Immature natural killer cell (primary cell): Measurements from ENCODE around the gene HDAC7. TPM values are rescaled to one million over a fixed set of nuclear protein-coding genes. Genes with fewer than 3 reads are reported as not detected.

Experiments
- DNase-seq, 3 donors: peaks; one replicate each; pipeline ENCODE4 v3.0.0; 2022; ENCODE audit warnings: mixed read lengths in 1 of 3
- H3K27ac Mint-ChIP-seq, 6 donors: one replicate each; pipeline ENCODE4 v1.8.0; 2020; ENCODE audit warnings: mixed read lengths in 6 of 6, mild to moderate bottlenecking in 5 of 6, inconsistent platforms in 4 of 6, moderate library complexity in 3 of 6
- H3K27me3 Mint-ChIP-seq, 3 donors: one replicate each; pipeline ENCODE4 v1.8.0; 2020 to 2021; ENCODE audit warnings: low read depth in 3 of 3, mild to moderate bottlenecking in 3 of 3, mixed read lengths in 3 of 3, moderate library complexity in 3 of 3, inconsistent platforms in 1 of 3
- H3K36me3 Mint-ChIP-seq, 3 donors: one replicate each; pipeline ENCODE4 v1.8.0; 2020; ENCODE audit warnings: mixed read lengths in 3 of 3, inconsistent platforms in 2 of 3, mild to moderate bottlenecking in 2 of 3
- H3K4me1 Mint-ChIP-seq, 2 donors: one replicate each; pipeline ENCODE4 v1.8.0; 2020; ENCODE audit warnings: inconsistent platforms in 2 of 2, mild to moderate bottlenecking in 2 of 2, mixed read lengths in 2 of 2, moderate library complexity in 1 of 2
- H3K4me3 Mint-ChIP-seq, 5 donors: one replicate each; pipeline ENCODE4 v1.8.0; 2020; ENCODE audit warnings: mild to moderate bottlenecking in 5 of 5, mixed read lengths in 5 of 5, inconsistent platforms in 3 of 5, moderate library complexity in 3 of 5
- H3K9me3 Mint-ChIP-seq, 6 donors: one replicate each; pipeline ENCODE4 v1.8.0; 2020; ENCODE audit warnings: mild to moderate bottlenecking in 6 of 6, mixed read lengths in 6 of 6, inconsistent platforms in 4 of 6, moderate library complexity in 3 of 6
- polyA plus RNA-seq, 3 donors: library from polyadenylated mRNA; unstranded; fragments of 300-500 nt; fragmentation: Illumina TruSeq; gene quantifications; one replicate each; pipeline ENCODE4 v1.2.3, GENCODE V29; 2021

HDAC7 gene
- polyA plus RNA-seq, 3 donors from 2014 or later = 5.9 to 29.1 (median 11.5) TPM

GRCh38 chr12:47747126-47747525, 72.6 kb downstream of the HDAC7 start:
- DNase-seq = no peak
- Mint-ChIP-seq H3K4me1 (peaks cover 3 to 9% of the 10 kb centered on the region in 2 donors), H3K36me3 (peaks cover 0 to 5% (median 0%) of the 10 kb centered on the region in 3 donors), H3K4me3 (no peak overlapping the region), H3K27ac (no peak overlapping the region), H3K9me3 (no peaks in the 10 kb centered on the region), H3K27me3 (peaks cover 0 to 12% (median 8%) of the 10 kb centered on the region in 3 donors)

DNA sequence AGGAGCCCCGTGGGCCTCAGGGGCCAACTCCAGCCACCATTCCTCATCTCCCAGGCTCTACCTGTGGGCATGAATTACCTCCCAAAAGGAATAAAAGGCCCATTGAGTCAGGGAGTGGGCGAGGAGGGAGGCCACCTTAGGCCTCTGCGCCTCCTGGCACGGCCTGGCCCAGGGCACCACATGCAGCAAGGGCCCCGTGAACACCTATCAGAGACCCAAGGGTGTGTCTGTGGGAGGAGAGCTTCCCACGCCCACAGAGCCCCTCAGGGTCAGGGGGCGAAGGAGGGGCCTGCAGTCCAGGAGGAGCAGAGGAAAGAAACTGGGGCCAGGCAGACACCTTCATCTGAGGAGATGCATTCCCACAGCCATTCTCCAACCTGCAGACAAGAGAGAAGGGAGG, 73.2 kb downstream of the HDAC7 start:
- Mint-ChIP-seq H3K27me3 (peaks cover 0 to 12% (median 9%) of the 10 kb centered on the region in 3 donors), H3K36me3 (peaks cover 0 to 5% (median 0%) of the 10 kb centered on the region in 3 donors), H3K4me3 (no peak overlapping the region), H3K27ac (no peak overlapping the region), H3K9me3 (no peaks in the 10 kb centered on the region), H3K4me1 (peaks cover 7 to 15% of the 10 kb centered on the region in 2 donors)
- DNase-seq = no peak

GRCh38 chr12:47746073-47746472, 73.6 kb downstream of the HDAC7 start:
- no peak overlapping the region for H3K4me3 Mint-ChIP-seq
- H3K27ac Mint-ChIP-seq = no peak overlapping the region
- H3K27me3 Mint-ChIP-seq = peaks cover 3 to 12% (median 10%) of the 10 kb centered on the region in 3 donors
- no peak for DNase-seq
- peaks cover 11 to 19% of the 10 kb centered on the region in 2 donors for H3K4me1 Mint-ChIP-seq
- no peaks in the 10 kb centered on the region for H3K9me3 Mint-ChIP-seq
- peaks cover 0 to 5% (median 0%) of the 10 kb centered on the region in 3 donors for H3K36me3 Mint-ChIP-seq

- peaks cover 3 to 12% (median 10%) of the 10 kb centered on the region in 3 donors for H3K27me3 Mint-ChIP-seq
- H3K36me3 Mint-ChIP-seq = peaks cover 0 to 5% (median 0%) of the 10 kb centered on the region in 3 donors
- no peak overlapping the region for H3K4me3 Mint-ChIP-seq
- H3K9me3 Mint-ChIP-seq = no peaks in the 10 kb centered on the region
- no peak for DNase-seq
- H3K27ac Mint-ChIP-seq = peak overlapping the region in 2 of 6 donors; percentile 32 to 58
- H3K4me1 Mint-ChIP-seq = peaks cover 13 to 21% of the 10 kb centered on the region in 2 donors
These were observed 74.1 kb downstream of the HDAC7 start for GRCh38 chr12:47745485-47746041.

DNA sequence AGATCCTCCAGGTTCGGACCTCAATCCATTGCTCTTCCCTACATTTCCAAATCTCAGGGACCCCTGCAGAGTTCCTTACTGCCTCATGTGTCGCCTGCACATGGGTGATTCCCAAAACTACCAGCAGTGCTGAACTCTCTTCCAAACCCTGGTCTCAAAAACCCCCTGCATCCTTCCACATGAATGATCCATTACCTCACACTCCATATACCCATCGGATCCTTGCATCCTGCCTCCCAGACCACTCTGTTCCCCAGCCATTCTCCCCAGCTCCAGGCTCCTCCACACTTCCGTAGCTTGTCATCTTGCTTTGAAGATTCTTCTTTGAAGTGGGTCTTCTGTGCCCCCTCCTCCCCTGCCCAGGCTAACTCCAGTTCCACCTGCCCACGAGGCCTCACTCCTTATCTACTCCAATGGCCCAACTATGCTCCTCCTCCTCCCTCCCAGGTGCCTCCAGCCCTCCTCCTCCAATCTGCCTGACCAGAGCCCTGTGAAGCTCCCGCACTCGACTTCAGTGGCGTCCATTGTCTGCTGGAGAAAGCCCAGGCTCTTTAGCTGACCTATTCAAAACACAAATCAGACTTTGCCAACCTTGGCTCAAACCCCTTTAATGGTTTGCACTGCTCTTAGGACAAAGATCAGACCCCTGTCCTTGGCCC, 74.8 kb downstream of the HDAC7 start:
- H3K9me3 Mint-ChIP-seq = no peaks in the 10 kb centered on the region

DNA sequence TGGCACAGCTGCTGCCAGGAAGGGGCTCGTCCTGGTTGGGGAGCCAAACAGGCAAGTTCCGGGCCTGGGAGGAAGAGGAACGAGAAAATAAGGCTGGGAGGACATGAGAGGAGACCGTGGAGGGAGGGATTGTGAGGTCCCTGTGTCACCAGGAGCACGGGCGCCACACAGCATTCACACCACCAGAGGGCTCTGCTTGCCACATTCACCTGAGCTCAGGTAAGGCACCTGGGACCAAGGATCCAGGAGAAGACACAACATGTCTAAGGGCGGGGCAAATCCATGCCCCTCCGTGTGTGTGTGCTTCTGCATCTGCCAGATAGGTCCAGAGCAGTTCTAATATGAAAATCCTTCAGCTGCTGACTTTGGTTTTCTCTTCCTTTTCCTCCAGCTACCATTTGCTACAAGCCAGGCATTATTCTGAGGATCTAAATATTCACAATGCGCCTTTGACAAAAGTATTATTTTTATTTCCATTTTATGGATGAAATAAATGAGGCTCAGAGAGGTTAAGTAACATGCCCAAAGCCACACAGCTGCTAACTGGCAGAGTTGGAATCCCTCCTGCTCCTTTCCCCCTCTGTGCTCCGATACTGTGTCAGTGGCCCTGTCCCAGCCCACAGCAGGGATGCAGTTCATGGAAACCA, 75.6 kb downstream of the HDAC7 start:
- H3K9me3 Mint-ChIP-seq = no peaks in the 10 kb centered on the region
- peaks cover 0 to 5% (median 0%) of the 10 kb centered on the region in 3 donors for H3K36me3 Mint-ChIP-seq
- no peak overlapping the region for H3K4me3 Mint-ChIP-seq
- H3K27ac Mint-ChIP-seq = no peak overlapping the region
- DNase-seq = peak in 1 of 3 donors; percentile 14
- H3K4me1 Mint-ChIP-seq = peaks cover 13 to 26% of the 10 kb centered on the region in 2 donors
- H3K27me3 Mint-ChIP-seq = peaks cover 7 to 14% (median 12%) of the 10 kb centered on the region in 3 donors

More for the DNA sequence above, 74.8 kb downstream of the HDAC7 start:
- peaks cover 0 to 5% (median 0%) of the 10 kb centered on the region in 3 donors for H3K36me3 Mint-ChIP-seq
- DNase-seq = no peak
- no peak overlapping the region for H3K27ac Mint-ChIP-seq
- H3K4me1 Mint-ChIP-seq = peaks cover 13 to 26% of the 10 kb centered on the region in 2 donors
- H3K4me3 Mint-ChIP-seq = no peak overlapping the region
- peaks cover 3 to 12% (median 10%) of the 10 kb centered on the region in 3 donors for H3K27me3 Mint-ChIP-seq

GRCh38 chr12:47743311-47743860, 76.3 kb downstream of the HDAC7 start:
- H3K4me1 Mint-ChIP-seq = peaks cover 13 to 26% of the 10 kb centered on the region in 2 donors
- H3K4me3 Mint-ChIP-seq = no peak overlapping the region
- peaks cover 0 to 5% (median 0%) of the 10 kb centered on the region in 3 donors for H3K36me3 Mint-ChIP-seq
- H3K27me3 Mint-ChIP-seq = peaks cover 7 to 14% (median 12%) of the 10 kb centered on the region in 3 donors
- no peaks in the 10 kb centered on the region for H3K9me3 Mint-ChIP-seq
- peak overlapping the region in 1 of 6 donors; percentile 14 for H3K27ac Mint-ChIP-seq
- DNase-seq = no peak

DNA sequence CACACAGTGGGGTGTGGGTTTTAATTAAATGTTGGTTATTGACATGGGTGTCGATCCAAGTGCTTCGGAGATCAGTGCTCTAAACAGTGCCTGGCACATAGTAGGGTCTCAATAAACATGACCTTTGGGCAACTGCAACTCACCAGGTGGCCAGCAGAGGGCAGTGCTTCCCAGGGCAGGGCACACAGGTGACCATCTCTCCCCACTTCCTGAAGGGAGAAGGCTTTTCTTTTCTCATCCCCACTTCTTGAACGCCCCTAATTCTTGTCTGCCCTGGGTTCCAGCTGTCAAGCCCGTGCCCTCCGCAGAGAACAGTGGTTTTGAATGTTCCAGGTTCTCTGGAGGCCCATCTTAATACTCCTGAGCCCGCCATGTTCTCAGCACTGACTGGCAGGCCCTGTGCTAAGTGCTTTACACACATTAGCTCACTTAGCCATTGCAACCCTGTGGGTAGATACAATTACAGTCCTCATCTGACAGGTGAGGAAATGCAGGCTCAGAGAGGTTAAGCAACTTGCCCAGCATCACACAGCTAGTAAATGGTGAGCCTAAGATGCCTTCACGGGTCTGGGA, 77.4 kb downstream of the HDAC7 start:
- DNase-seq = peak; percentile 56 to 64 (median 62)
- Mint-ChIP-seq H3K4me1 (peaks cover 13 to 26% of the 10 kb centered on the region in 2 donors), H3K36me3 (peaks cover 0 to 5% (median 0%) of the 10 kb centered on the region in 3 donors), H3K27me3 (peaks cover 7 to 12% (median 11%) of the 10 kb centered on the region in 3 donors), H3K27ac (no peak overlapping the region), H3K9me3 (no peaks in the 10 kb centered on the region), H3K4me3 (peak overlapping the region in 1 of 5 donors; percentile 1)

DNA sequence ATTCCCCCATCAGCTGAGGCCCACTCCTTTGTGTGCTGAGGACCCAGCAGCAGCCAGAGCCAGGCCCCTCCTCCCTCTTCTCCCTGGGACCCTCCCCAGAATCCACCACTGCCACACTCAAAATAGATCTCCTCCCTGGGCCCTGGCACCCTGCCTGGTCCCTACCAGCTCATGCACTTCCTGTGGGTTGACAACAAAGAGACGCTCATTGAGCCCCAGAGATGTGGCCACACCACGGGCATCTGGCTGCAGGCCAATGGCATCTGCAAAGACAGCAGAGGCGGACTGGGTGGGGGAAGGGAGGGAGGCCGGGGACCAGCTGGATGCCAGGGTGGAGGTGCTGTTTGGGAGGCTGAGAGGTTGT, 78.4 kb downstream of the HDAC7 start:
- peak; percentile 60 to 77 (median 68) for DNase-seq
- Mint-ChIP-seq H3K27me3 (peaks cover 8 to 11% (median 9%) of the 10 kb centered on the region in 3 donors), H3K4me1 (peaks cover 13 to 26% of the 10 kb centered on the region in 2 donors), H3K9me3 (no peaks in the 10 kb centered on the region), H3K4me3 (peak overlapping the region; percentile 56 to 69 (median 61)), H3K36me3 (peaks cover 0 to 5% (median 0%) of the 10 kb centered on the region in 3 donors), H3K27ac (peak overlapping the region in 3 of 6 donors; percentile 15 to 55 (median 51))

DNA sequence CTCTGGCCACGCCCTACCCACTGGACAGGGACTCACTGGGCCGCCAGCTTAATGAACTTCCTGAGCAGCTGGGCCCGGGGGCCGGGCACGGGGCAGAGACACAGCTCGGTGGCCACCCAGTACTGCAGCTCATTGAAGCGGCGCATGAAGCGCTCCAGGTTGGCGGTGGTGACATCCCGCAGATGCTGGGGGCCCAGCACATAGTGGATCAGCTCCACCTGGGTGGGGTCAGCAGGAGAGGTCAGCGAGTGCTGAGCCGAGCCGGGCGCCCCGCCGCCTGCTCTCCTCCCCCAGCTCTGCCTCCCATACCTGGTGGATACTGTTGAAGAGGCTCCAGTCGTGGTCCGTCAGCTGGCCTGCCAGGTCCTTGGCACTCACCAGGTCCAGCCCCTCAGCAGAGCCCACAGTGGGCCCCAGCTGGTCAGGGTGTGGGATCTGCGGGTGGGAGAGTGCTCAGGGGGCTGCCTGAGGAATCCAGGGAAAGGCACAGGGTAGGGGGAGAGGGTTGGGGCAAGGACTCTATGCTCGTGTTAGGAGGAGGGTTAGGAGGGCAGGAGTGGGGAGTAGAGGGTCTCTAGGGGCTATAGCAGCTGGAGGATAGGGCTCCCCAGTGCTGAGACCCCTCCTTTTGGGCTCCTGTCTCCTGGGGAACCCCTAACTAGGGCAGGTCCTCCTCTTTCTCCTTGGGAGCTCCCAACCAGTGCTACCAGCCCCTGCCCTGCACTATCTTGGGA, 78.9 kb downstream of the HDAC7 start:
- H3K36me3 Mint-ChIP-seq = peaks cover 0 to 5% (median 0%) of the 10 kb centered on the region in 3 donors
- H3K9me3 Mint-ChIP-seq = no peaks in the 10 kb centered on the region
- no peak for DNase-seq
- peak overlapping the region; percentile 59 to 69 (median 65) for H3K4me3 Mint-ChIP-seq
- peaks cover 13 to 26% of the 10 kb centered on the region in 2 donors for H3K4me1 Mint-ChIP-seq
- H3K27me3 Mint-ChIP-seq = peaks cover 8 to 11% (median 8%) of the 10 kb centered on the region in 3 donors
- peak overlapping the region in 2 of 6 donors; percentile 15 to 51 for H3K27ac Mint-ChIP-seq

GRCh38 chr12:47739979-47740378, 79.7 kb downstream of the HDAC7 start:
- Mint-ChIP-seq H3K36me3 (peaks cover 0 to 3% (median 0%) of the 10 kb centered on the region in 3 donors), H3K9me3 (no peaks in the 10 kb centered on the region), H3K27me3 (peaks cover 7 to 11% (median 8%) of the 10 kb centered on the region in 3 donors), H3K4me1 (peaks cover 13 to 26% of the 10 kb centered on the region in 2 donors), H3K27ac (peak overlapping the region in 3 of 6 donors; percentile 40 to 67 (median 48)), H3K4me3 (peak overlapping the region; percentile 59 to 68 (median 63))
- DNase-seq = no peak

DNA sequence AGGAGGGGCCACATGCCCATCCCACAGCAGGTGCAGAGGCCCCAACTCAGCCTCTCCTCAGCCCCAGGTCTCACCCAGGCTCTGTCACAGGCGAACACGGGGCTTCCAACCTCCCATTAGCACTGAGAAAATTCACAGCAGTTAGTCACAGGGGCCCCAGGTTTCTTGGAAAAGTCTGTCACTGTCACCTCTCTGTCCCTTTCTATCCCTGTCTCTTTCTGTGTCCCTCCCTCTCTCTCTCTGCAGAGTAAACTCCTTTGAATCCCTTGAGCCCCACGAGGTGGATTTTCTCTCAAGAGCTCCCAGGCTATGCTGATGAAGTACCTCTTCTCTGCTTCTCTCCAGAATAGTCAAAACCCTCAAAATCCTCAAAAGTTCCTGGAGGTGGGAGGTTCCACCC, 80.4 kb downstream of the HDAC7 start:
- H3K36me3 Mint-ChIP-seq = peaks cover 0 to 2% (median 0%) of the 10 kb centered on the region in 3 donors
- H3K27ac Mint-ChIP-seq = peak overlapping the region in 3 of 6 donors; percentile 10 to 43 (median 12)
- peaks cover 13 to 26% of the 10 kb centered on the region in 2 donors for H3K4me1 Mint-ChIP-seq
- no peak for DNase-seq
- H3K4me3 Mint-ChIP-seq = peak overlapping the region in 2 of 5 donors; percentile 36 to 61
- no peaks in the 10 kb centered on the region for H3K9me3 Mint-ChIP-seq
- peaks cover 3 to 10% (median 8%) of the 10 kb centered on the region in 3 donors for H3K27me3 Mint-ChIP-seq
